ENCODE data around the gene STX12. TPM values are rescaled to one million over a fixed set of nuclear protein-coding genes. Genes with fewer than 3 reads are reported as not detected.
A peak's percentile ranks its signal among the peaks of the same experiment; 100 is the strongest.
"Not testable (repeated sequence)": the region's sequence is repeated elsewhere in the genome, so short reads cannot be mapped to it uniquely, and the experiment has no call there.

Gene STX12
- total and polyA plus RNA-seq, 8 donors = 13.6 to 24.3 (median 19.5) TPM

- FAIRE-seq (no peak), DNase-seq (peak in 1 of 6 donors; percentile 37), ATAC-seq (no peak)
- intact Hi-C loops (cut with DNase I) = no loop called here
- Histone ChIP-seq H3K4me3 (no peak overlapping the region), H3K36me3 (peaks cover 5 to 49% (median 34%) of the 10 kb centered on the region in 3 donors), H3K4me1 (no peaks in the 10 kb centered on the region), H3K27me3 (no peaks in the 10 kb centered on the region), H3K27ac (no peak overlapping the region), H3K9me3 (no peaks in the 10 kb centered on the region)
- WGBS, 2 donors = 95 to 99% methylated on average over 7 of the region's 7 CpGs
- no peak for TF ChIP-seq CTCF (IDR thresholded peaks at IDR 0.05)
These were observed 76.9 kb downstream of the STX12 start for GRCh38 chr1:27849951-27850350.

- no peaks in the 10 kb centered on the region for H3K9me3 ChIP-seq
- no peaks in the 10 kb centered on the region for H3K27me3 ChIP-seq
- no peak overlapping the region for H3K27ac ChIP-seq
- no peaks in the 10 kb centered on the region for H3K4me1 ChIP-seq
- H3K4me3 ChIP-seq = no peak overlapping the region
- FAIRE-seq (no peak), ATAC-seq (no peak), DNase-seq (no peak)
- peaks cover 0 to 8% (median 1%) of the 10 kb centered on the region in 3 donors for H3K36me3 ChIP-seq
- TF ChIP-seq CTCF (IDR thresholded peaks at IDR 0.05) = no peak
- intact Hi-C loops (cut with DNase I) = loop anchor here in 1 of 3 donors (5.0 kb wide), 1 partner anchor 122 kb away; no protein-coding TSS in a partner anchor
- WGBS, 2 donors = 77 to 84% methylated on average over 6 of the region's 6 CpGs
These were observed 82.1 kb downstream of the STX12 start for GRCh38 chr1:27855085-27855484.

DNA sequence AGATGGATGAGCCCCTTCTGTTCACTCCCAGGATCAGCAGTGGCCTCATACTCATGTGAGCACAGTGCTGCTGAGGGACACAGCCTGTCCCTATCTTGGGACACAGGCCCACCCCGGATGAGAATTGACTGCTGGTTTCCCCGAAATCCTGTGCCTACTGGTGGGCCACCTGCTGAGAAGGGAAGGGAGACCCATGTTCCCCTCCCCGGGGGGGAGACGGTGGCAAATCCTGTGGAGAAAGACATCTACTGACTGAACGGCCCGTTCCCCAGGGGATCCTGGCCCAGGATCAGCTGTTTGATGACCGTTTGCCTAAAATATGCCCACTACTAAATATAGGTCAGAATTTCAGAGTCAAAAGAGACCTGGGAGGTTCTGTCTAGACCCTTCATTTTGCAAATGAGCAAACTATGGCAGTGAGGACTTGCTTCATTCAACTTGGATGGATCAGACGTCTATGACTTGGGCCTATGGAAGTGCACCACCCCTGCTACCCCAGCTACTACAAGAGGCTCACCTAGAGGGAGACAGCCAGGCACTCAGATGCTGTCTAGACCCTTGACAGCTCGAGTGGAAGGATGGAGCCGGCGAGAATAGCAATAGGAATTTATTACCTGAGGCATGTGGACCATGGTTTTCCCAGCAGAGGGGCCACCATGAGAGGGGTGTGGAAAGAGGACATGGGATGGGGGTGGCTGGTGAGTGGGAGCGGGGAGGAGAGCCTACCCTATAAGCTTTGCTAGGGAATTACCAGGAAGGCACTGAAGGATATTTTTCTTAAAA lies 83.7 kb downstream of the STX12 start:
- TF ChIP-seq CTCF (IDR thresholded peaks at IDR 0.05) = no peak
- DNase-seq (peak in 1 of 6 donors; percentile 44), ATAC-seq (no peak), FAIRE-seq (no peak)
- Histone ChIP-seq H3K27ac (no peak overlapping the region), H3K4me3 (no peak overlapping the region), H3K4me1 (no peaks in the 10 kb centered on the region), H3K36me3 (no peaks in the 10 kb centered on the region), H3K9me3 (no peaks in the 10 kb centered on the region), H3K27me3 (no peaks in the 10 kb centered on the region)
- WGBS, 2 donors = 61 to 75% methylated on average over 12 of the region's 12 CpGs
- intact Hi-C loops (cut with DNase I) = loop anchor here in 1 of 3 donors (5.0 kb wide), 1 partner anchor 121 kb away; no protein-coding TSS in a partner anchor

DNA sequence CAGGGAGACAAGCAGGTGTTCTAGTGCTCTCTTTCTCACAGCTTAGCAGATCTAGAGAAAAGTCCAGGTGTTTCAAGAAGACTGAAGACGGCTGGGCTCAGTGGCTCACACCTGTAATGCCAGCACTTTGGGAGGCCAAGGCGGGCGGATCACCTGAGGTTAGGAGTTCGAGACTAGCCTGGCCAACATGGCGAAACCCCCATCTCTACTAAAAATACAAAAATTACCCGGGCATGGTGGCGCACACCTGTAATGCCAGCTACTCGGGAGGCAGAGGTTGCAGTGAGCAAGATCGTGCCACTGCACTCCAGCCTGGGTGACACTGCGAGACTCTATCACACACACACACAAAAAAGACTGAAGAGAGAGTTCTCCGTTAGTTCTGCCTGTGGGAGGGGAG lies 84.5 kb downstream of the STX12 start:
- not testable (repeated sequence) for ATAC-seq, H3K27ac ChIP-seq, H3K9me3 ChIP-seq, FAIRE-seq, H3K27me3 ChIP-seq, H3K4me1 ChIP-seq, H3K36me3 ChIP-seq, H3K4me3 ChIP-seq
- DNase-seq = peak in 1 of 6 donors; percentile 17
- WGBS, 2 donors = 54 to 56% methylated on average over 11 of the region's 11 CpGs
- intact Hi-C loops (cut with DNase I) = loop anchor here in 1 of 3 donors (5.0 kb wide), 1 partner anchor 120 kb away; no protein-coding TSS in a partner anchor

GRCh38 chr1:27858072-27858948 lies 85.3 kb downstream of the STX12 start:
- WGBS, 2 donors = 29 to 32% methylated on average over 10 of the region's 10 CpGs
- DNase-seq (peak; percentile 63 to 93 (median 85)), FAIRE-seq (no peak), ATAC-seq (peak; percentile 88 to 96 (median 95))
- Histone ChIP-seq H3K9me3 (no peaks in the 10 kb centered on the region), H3K4me3 (no peak overlapping the region), H3K36me3 (no peaks in the 10 kb centered on the region), H3K27me3 (no peaks in the 10 kb centered on the region), H3K27ac (no peak overlapping the region), H3K4me1 (no peaks in the 10 kb centered on the region)
- TF ChIP-seq CTCF (IDR thresholded peaks at IDR 0.05) = peak; percentile 90 to 96 (median 90)
- intact Hi-C loops (cut with DNase I) = loop anchor here in 1 of 3 donors (5.0 kb wide), 1 partner anchor 119 kb away; no protein-coding TSS in a partner anchor

All from pancreas (tissue), 10 donors.